HL-60 (cell line): ENCODE results near the gene GPD1.
"Not testable (repeated sequence)": the region's sequence is repeated elsewhere in the genome, so short reads cannot be mapped to it uniquely, and the experiment has no call there.

Experiments
- TF ChIP-seq, protein P1 (sequence below): IDR thresholded peaks from one replicate; pipeline ENCODE4 v1.5.1; 2011; ENCODE audit warnings: low read length, control low read depth, inconsistent platforms; ENCODE audit not compliant: insufficient read depth
- TF ChIP-seq, protein P2 (sequence below): IDR thresholded peaks from 2 replicates; pipeline ENCODE4 v1.6.1; 2012; ENCODE audit warnings: low read depth; ENCODE audit not compliant: insufficient replicate concordance

DNA sequence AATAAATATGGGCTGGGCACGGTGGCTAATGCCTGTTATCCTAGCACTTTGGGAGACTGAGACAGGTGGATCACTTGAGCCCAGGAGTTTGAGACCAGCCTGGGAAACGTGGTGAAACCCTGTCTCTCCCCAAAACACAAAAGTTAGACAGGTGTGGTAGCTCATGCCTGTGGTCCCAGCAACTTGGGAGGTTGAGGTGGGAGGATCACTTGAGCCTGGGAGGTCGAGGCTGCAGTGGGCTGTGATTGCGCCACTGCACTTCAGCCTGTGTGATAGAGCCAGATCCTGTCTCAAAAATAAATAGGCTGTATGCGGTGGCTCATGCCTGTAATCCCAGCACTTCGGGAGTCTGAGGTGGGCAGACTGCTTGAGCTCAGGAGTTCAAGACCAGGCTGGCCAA lies 44.2 kb downstream of the GPD1 start:
- TF ChIP-seq, protein P1, sequence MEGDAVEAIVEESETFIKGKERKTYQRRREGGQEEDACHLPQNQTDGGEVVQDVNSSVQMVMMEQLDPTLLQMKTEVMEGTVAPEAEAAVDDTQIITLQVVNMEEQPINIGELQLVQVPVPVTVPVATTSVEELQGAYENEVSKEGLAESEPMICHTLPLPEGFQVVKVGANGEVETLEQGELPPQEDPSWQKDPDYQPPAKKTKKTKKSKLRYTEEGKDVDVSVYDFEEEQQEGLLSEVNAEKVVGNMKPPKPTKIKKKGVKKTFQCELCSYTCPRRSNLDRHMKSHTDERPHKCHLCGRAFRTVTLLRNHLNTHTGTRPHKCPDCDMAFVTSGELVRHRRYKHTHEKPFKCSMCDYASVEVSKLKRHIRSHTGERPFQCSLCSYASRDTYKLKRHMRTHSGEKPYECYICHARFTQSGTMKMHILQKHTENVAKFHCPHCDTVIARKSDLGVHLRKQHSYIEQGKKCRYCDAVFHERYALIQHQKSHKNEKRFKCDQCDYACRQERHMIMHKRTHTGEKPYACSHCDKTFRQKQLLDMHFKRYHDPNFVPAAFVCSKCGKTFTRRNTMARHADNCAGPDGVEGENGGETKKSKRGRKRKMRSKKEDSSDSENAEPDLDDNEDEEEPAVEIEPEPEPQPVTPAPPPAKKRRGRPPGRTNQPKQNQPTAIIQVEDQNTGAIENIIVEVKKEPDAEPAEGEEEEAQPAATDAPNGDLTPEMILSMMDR: not testable (repeated sequence)
- TF ChIP-seq, protein P2, sequence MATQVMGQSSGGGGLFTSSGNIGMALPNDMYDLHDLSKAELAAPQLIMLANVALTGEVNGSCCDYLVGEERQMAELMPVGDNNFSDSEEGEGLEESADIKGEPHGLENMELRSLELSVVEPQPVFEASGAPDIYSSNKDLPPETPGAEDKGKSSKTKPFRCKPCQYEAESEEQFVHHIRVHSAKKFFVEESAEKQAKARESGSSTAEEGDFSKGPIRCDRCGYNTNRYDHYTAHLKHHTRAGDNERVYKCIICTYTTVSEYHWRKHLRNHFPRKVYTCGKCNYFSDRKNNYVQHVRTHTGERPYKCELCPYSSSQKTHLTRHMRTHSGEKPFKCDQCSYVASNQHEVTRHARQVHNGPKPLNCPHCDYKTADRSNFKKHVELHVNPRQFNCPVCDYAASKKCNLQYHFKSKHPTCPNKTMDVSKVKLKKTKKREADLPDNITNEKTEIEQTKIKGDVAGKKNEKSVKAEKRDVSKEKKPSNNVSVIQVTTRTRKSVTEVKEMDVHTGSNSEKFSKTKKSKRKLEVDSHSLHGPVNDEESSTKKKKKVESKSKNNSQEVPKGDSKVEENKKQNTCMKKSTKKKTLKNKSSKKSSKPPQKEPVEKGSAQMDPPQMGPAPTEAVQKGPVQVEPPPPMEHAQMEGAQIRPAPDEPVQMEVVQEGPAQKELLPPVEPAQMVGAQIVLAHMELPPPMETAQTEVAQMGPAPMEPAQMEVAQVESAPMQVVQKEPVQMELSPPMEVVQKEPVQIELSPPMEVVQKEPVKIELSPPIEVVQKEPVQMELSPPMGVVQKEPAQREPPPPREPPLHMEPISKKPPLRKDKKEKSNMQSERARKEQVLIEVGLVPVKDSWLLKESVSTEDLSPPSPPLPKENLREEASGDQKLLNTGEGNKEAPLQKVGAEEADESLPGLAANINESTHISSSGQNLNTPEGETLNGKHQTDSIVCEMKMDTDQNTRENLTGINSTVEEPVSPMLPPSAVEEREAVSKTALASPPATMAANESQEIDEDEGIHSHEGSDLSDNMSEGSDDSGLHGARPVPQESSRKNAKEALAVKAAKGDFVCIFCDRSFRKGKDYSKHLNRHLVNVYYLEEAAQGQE: not testable (repeated sequence)
